Activated naive CD4-positive, alpha-beta T cell (primary cell): ENCODE measurements around the gene KHDC1L.
"Not testable (repeated sequence)": the region's sequence is repeated elsewhere in the genome, so short reads cannot be mapped to it uniquely, and the experiment has no call there.

Experiments used
- DNase-seq, 4 experiments: peaks; one replicate each; lab custom pipeline; 2025; lab: John Stamatoyannopoulos, UW

KHDC1L gene

GRCh38 chr6:73225396-73225795, at the start of gene KHDC1L:
Gene KHDC1L (minus strand): TSS chr6:73225496. CDS start chr6:73225408, 88 bp downstream.
- DNase-seq: no peak

- DNase-seq: not testable (repeated sequence)
Observed at GRCh38 chr6:73269296-73269695, 44.0 kb upstream of the KHDC1L start.

- DNase-seq: not testable (repeated sequence)
Observed at GRCh38 chr6:73268896-73269295, 43.6 kb upstream of the KHDC1L start.

- no peak for DNase-seq
Observed at GRCh38 chr6:73264446-73264845, 39.1 kb upstream of the KHDC1L start.

- no peak for DNase-seq
Observed at GRCh38 chr6:73263570-73263909, 38.2 kb upstream of the KHDC1L start.

- peak in 3 of 4 experiments; percentile 24 to 48 (median 24) for DNase-seq
Observed at GRCh38 chr6:73262671-73263569, 37.6 kb upstream of the KHDC1L start, which contains the start of gene KHDC1. Gene KHDC1 (minus strand): TSS chr6:73263196. CDS start chr6:73242517, 20,679 bp downstream.

- DNase-seq: no peak
Observed at GRCh38 chr6:73258721-73259120, 33.4 kb upstream of the KHDC1L start.

GRCh38 chr6:73254323-73254722, 29.0 kb upstream of the KHDC1L start:
- DNase-seq: not testable (repeated sequence)

GRCh38 chr6:73252703-73253102, 27.4 kb upstream of the KHDC1L start:
- no peak for DNase-seq

GRCh38 chr6:73250016-73250415, 24.7 kb upstream of the KHDC1L start:
- no peak for DNase-seq

GRCh38 chr6:73248192-73248903, 23.1 kb upstream of the KHDC1L start:
- DNase-seq: no peak

- DNase-seq: no peak
Observed at GRCh38 chr6:73242001-73242400, 16.7 kb upstream of the KHDC1L start.

- DNase-seq: no peak
Observed at GRCh38 chr6:73240730-73241129, 15.4 kb upstream of the KHDC1L start.

GRCh38 chr6:73236144-73236750, 11.0 kb upstream of the KHDC1L start:
- no peak for DNase-seq

- no peak for DNase-seq
Observed at GRCh38 chr6:73234733-73235132, 9.4 kb upstream of the KHDC1L start.

GRCh38 chr6:73233971-73234370, 8.7 kb upstream of the KHDC1L start:
- DNase-seq: not testable (repeated sequence)

GRCh38 chr6:73233048-73233447, 7.8 kb upstream of the KHDC1L start:
- no peak for DNase-seq

- no peak for DNase-seq
Observed at GRCh38 chr6:73231986-73232391, 6.7 kb upstream of the KHDC1L start.

GRCh38 chr6:73227606-73228255, 2.4 kb upstream of the KHDC1L start:
- DNase-seq: no peak

- no peak for DNase-seq
Observed at GRCh38 chr6:73216859-73217258, 8.4 kb downstream of the KHDC1L start.

- no peak for DNase-seq
Observed at GRCh38 chr6:73209117-73209516, 16.2 kb downstream of the KHDC1L start.

GRCh38 chr6:73207221-73207837, 18.0 kb downstream of the KHDC1L start:
- no peak for DNase-seq
